SW 1271 (cell line): ENCODE results near the gene CHSY3.

Experiments
- DNase-seq, 2 experiments: peaks; one replicate each; lab custom pipeline; 2025; lab: John Stamatoyannopoulos, UW

Gene CHSY3

GRCh38 chr5:129945774-129946270 is 41.6 kb downstream of the CHSY3 start:
- no peak for DNase-seq

GRCh38 chr5:129951039-129951438 is 46.8 kb downstream of the CHSY3 start:
- DNase-seq, result no peak

- DNase-seq, result no peak
Observed at GRCh38 chr5:129958581-129958980, 54.3 kb downstream of the CHSY3 start.

- DNase-seq, result no peak
Observed at GRCh38 chr5:129960831-129961230, 56.6 kb downstream of the CHSY3 start.

- DNase-seq, result no peak
Observed at GRCh38 chr5:129962506-129962905, 58.2 kb downstream of the CHSY3 start.

- no peak for DNase-seq
Observed at GRCh38 chr5:129963359-129963758, 59.1 kb downstream of the CHSY3 start.

GRCh38 chr5:129966071-129966470 is 61.8 kb downstream of the CHSY3 start:
- no peak for DNase-seq

GRCh38 chr5:129971714-129972113 is 67.4 kb downstream of the CHSY3 start:
- DNase-seq, result no peak

- no peak for DNase-seq
Observed at GRCh38 chr5:129972465-129973141, 68.3 kb downstream of the CHSY3 start.

GRCh38 chr5:129973716-129974426 is 69.6 kb downstream of the CHSY3 start:
- peak in 1 of 2 experiments; percentile 14 for DNase-seq

GRCh38 chr5:129977810-129978209 is 73.5 kb downstream of the CHSY3 start:
- no peak for DNase-seq

GRCh38 chr5:129978270-129978669 is 74.0 kb downstream of the CHSY3 start:
- no peak for DNase-seq

- no peak for DNase-seq
Observed at GRCh38 chr5:129988453-129988852, 84.2 kb downstream of the CHSY3 start.

GRCh38 chr5:129991780-129992179 is 87.5 kb downstream of the CHSY3 start:
- no peak for DNase-seq

- DNase-seq, result no peak
Observed at GRCh38 chr5:129996896-129997295, 92.6 kb downstream of the CHSY3 start.

- no peak for DNase-seq
Observed at GRCh38 chr5:130000460-130000859, 96.2 kb downstream of the CHSY3 start.

GRCh38 chr5:130002183-130002582 is 97.9 kb downstream of the CHSY3 start:
- no peak for DNase-seq

GRCh38 chr5:130002876-130003275 is 98.6 kb downstream of the CHSY3 start:
- DNase-seq, result no peak

GRCh38 chr5:130011986-130012385 is 107.7 kb downstream of the CHSY3 start:
- DNase-seq, result no peak

- no peak for DNase-seq
Observed at GRCh38 chr5:130017173-130017572, 112.9 kb downstream of the CHSY3 start.

GRCh38 chr5:130018641-130019040 is 114.4 kb downstream of the CHSY3 start:
- DNase-seq, result no peak

GRCh38 chr5:130021000-130021399 is 116.7 kb downstream of the CHSY3 start:
- DNase-seq, result no peak

- no peak for DNase-seq
Observed at GRCh38 chr5:130021876-130022275, 117.6 kb downstream of the CHSY3 start.

GRCh38 chr5:130023604-130024003 is 119.3 kb downstream of the CHSY3 start:
- no peak for DNase-seq
